Sciatic nerve (tissue), 2 donors: ENCODE data around the gene LENG8. TPM values are rescaled to one million over a fixed set of nuclear protein-coding genes. Genes with fewer than 3 reads are reported as not detected.

Experiments used
- ATAC-seq: fragments of 200-7000 bp; cut with Tn5 transposase; one replicate; pipeline ENCODE4 v1.9.1; 2020; ENCODE audit warnings: mild to moderate bottlenecking, moderate library complexity
- DNase-seq: peaks from one replicate; pipeline ENCODE4 v3.0.0-alpha.2; 2020; ENCODE audit warnings: low spot score
- intact Hi-C: fragments of 100-400 bp; cut with DNase I; formaldehyde crosslinking; loops from one replicate; pipeline ENCODE4 v1.14.2; 2022
- total RNA-seq: library from RNA; stranded (reverse); fragmentation: NEBNext Ultra II Directional; extraction: Animal tissue kit (Norgen Biotek cat#: 25700); gene quantifications from one replicate; pipeline ENCODE4 v1.2.1, GENCODE V29; 2021
- donor health status: DM: no; HTN: no; CAD: no.
- donor health status: DM: no; HTN: no; CAD: no.

The LENG8 gene
- total RNA-seq, 1 donor from 2014 or later: 305 TPM

GRCh38 chr19:54456423-54457373, 7.7 kb downstream of the LENG8 start:
- intact Hi-C loops: no loop called here
- ATAC-seq (no peak), DNase-seq (no peak)

- DNase-seq: no peak
These were observed 9.0 kb downstream of the LENG8 start for GRCh38 chr19:54457773-54458647.

GRCh38 chr19:54458648-54459281, 9.8 kb downstream of the LENG8 start:
- ATAC-seq (no peak), DNase-seq (peak; percentile 60)
- intact Hi-C loops: no loop called here

More at GRCh38 chr19:54457773-54458647, 9.0 kb downstream of the LENG8 start:
- no peak for ATAC-seq
- intact Hi-C loops: no loop called here

GRCh38 chr19:54459282-54460229, 10.6 kb downstream of the LENG8 start:
- intact Hi-C loops: loop anchor here (5.0 kb wide), 1 partner anchor 443 kb away; no protein-coding TSS in a partner anchor

GRCh38 chr19:54460230-54461005, 11.4 kb downstream of the LENG8 start:
- DNase-seq (no peak), ATAC-seq (no peak)
- intact Hi-C loops: loop anchor here (5.0 kb wide), 1 partner anchor 442 kb away; no protein-coding TSS in a partner anchor

More at GRCh38 chr19:54459282-54460229, 10.6 kb downstream of the LENG8 start:
- no peak for DNase-seq
- no peak for ATAC-seq

- intact Hi-C loops: loop anchor here (5.0 kb wide), 1 partner anchor 441 kb away; no protein-coding TSS in a partner anchor
- ATAC-seq: no peak
- no peak for DNase-seq
These were observed 12.2 kb downstream of the LENG8 start for GRCh38 chr19:54461210-54461609.

GRCh38 chr19:54461613-54462012, 12.6 kb downstream of the LENG8 start:
- intact Hi-C loops: loop anchor here (5.0 kb wide), 1 partner anchor 441 kb away; no protein-coding TSS in a partner anchor
- no peak for DNase-seq
- no peak for ATAC-seq

GRCh38 chr19:54462047-54462654, 13.2 kb downstream of the LENG8 start:
- intact Hi-C loops: loop anchor here (5.0 kb wide), 1 partner anchor 440 kb away; no protein-coding TSS in a partner anchor
- ATAC-seq: no peak
- peak; percentile 65 for DNase-seq

GRCh38 chr19:54462655-54463530, 13.9 kb downstream of the LENG8 start:
- peak; percentile 29 for ATAC-seq
- intact Hi-C loops: loop anchor here (5.0 kb wide), 1 partner anchor 439 kb away; no protein-coding TSS in a partner anchor
- DNase-seq: peak; percentile 86

- intact Hi-C loops: loop anchor here (5.0 kb wide), 1 partner anchor 439 kb away; no protein-coding TSS in a partner anchor
- ATAC-seq: peak; percentile 91
- peak; percentile 99 for DNase-seq
These were observed 14.6 kb downstream of the LENG8 start, which contains the start of gene LENG9 for GRCh38 chr19:54463531-54464043. LENG9 (minus strand) TSS chr19:54463778; CDS start chr19:54463526, 252 bp downstream.

- peak; percentile 70 for ATAC-seq
- intact Hi-C loops: loop anchor here (5.0 kb wide), 1 partner anchor 438 kb away; no protein-coding TSS in a partner anchor
- peak; percentile 91 for DNase-seq
These were observed 15.1 kb downstream of the LENG8 start for GRCh38 chr19:54464044-54464629.

- DNase-seq (peak; percentile 93), ATAC-seq (peak; percentile 82)
- intact Hi-C loops: loop anchor here (5.0 kb wide), 1 partner anchor 437 kb away; no protein-coding TSS in a partner anchor
These were observed 15.8 kb downstream of the LENG8 start for GRCh38 chr19:54464630-54465425.

GRCh38 chr19:54465426-54466109, 16.6 kb downstream of the LENG8 start:
- ATAC-seq (no peak), DNase-seq (peak; percentile 63)
- intact Hi-C loops: no loop called here
